Peyer's patch (tissue), 4 donors: ENCODE results near the gene RSPH3.

Experiments used
- CTCF ChIP-seq, 6 experiments: fragments of 450-650 bp in 4 of 6; fragments of 200-600 bp in 2 of 6; sonication (generic) in 1 of 6; IDR thresholded peaks; one replicate each; pipeline ENCODE4 v1.5.1; 2017 to 2019; ENCODE audit warnings: antibody characterized with exemption in 6 of 6, mild to moderate bottlenecking in 3 of 6, moderate library complexity in 1 of 6
- POLR2A ChIP-seq, 2 donors: fragments of 450-650 bp; IDR thresholded peaks; one replicate each; pipeline ENCODE4 v1.5.1; 2017; ENCODE audit warnings: antibody characterized with exemption in 2 of 2, mild to moderate bottlenecking in 2 of 2, moderate library complexity in 2 of 2

GRCh38 chr6:158955255-158955654 is 44.7 kb downstream of the RSPH3 start:
- no peak for TF ChIP-seq CTCF (IDR thresholded peaks at IDR 0.05)
- TF ChIP-seq POLR2A (IDR thresholded peaks at IDR 0.05): no peak
